ENCODE measurements around the gene TRAF2.
A peak's percentile ranks its signal among the peaks of the same experiment; 100 is the strongest.

TRAF2 gene

DNA sequence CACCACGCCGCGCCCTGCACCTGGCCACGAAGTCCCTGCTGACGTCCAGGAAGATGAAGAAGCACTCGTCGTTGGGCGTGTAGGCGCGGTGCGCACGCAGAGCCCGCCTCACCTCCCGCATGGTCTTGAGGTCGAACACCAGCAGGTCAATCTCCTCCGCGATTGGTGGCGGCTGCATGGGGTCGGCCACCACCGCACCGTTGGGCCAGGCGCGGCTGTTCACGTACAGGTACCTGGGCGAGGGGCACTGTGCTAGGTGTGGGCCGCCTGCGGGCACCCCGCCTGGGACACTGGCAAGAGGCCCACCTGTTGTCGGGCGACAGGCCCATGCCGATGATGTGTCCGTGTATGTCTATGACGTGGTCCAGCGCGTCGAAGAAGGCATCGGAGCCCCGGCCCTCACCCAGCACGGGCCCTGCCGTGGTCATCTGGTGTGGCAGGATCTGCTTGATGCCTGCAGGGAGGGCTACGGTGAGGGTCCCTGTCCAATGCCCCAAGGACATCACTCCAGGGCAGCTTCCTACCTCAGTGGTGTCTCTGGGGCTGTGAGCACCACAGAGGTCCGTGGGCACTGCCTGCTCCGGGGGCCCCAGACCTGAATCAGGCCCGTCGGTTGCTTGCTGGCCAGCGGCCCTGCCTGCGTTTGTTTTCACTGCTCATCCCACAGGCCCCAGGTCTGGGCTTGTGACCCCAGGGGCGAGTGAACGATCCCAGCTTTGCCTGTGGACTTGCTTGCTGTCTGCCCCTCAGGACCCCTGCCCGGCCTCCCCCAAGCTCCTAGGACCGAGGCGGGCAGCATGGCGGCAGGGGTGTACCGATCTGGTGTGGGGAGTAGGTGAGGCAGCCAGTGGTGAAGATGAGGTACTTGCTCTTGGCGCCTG is 55.2 kb downstream of the TRAF2 start:
- no peak for DNase-seq

GRCh38 chr9:136942112-136942880 is 56.0 kb downstream of the TRAF2 start:
- no peak for DNase-seq

DNA sequence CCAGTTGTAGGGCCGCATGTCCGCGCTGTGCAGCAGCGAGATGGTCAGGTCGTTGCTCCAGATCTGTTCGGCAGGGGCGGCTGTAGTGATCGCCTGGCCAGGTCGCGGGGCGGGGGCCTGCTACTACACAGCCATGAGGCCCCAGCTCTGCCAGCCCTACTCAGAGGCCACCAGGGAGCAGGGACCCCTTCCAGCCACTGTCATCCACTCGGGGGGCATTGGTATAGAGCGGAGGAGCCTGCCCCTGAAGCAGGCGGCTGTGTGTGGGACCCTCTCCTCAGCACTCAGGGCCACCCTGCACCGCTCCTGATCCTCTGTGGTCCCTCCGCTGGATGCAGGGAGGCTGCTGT is 56.5 kb downstream of the TRAF2 start:
- DNase-seq: no peak

DNA sequence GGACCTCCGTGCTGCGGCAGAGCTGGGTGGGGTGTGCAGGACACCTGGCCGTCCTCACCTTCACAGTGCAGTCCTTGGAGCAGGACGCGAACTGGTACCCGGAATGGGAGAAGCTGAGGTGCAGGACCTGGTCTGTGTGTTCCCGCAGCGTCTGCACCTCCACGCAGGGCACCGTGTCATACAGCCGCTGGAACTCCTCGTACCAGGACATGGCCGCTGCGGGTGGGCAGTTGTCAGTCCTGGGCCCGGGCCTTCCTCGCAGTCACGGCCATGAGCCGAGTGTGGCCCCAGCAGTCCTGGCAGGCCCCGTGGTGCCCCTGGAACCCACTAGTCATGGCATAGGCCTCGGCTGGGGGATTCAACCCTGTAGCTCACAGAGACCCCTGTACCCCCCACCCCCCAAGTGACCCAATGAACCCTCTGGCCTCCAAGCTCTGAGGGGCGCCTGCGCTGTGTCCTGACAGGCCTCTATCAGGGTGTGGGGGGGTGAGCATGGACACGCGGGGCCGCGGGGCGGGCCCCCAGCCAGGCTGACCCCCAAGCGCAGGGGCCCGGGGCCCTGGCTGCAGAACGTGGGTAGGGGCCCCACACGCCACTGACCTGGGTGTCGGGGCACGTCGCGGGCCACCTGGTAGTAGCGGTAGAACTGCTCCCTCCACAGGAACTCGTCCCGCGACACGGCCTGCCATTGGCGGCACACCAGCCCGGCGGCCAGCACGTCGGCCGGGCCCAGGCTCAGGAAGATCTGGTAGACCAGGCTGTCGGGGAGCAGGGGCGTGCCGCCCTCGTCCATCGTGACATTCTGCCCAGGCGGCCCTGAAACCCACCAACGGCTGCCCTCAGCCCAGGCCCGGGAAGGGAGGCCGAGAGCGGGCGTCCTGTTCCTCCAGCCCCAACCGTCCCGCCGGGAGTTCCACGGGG is 57.2 kb downstream of the TRAF2 start:
- DNase-seq: peak; percentile 11 to 33

- peak in 1 of 2 experiments; percentile 33 for DNase-seq
Measured at GRCh38 chr9:136944212-136944518, 57.8 kb downstream of the TRAF2 start.

DNA sequence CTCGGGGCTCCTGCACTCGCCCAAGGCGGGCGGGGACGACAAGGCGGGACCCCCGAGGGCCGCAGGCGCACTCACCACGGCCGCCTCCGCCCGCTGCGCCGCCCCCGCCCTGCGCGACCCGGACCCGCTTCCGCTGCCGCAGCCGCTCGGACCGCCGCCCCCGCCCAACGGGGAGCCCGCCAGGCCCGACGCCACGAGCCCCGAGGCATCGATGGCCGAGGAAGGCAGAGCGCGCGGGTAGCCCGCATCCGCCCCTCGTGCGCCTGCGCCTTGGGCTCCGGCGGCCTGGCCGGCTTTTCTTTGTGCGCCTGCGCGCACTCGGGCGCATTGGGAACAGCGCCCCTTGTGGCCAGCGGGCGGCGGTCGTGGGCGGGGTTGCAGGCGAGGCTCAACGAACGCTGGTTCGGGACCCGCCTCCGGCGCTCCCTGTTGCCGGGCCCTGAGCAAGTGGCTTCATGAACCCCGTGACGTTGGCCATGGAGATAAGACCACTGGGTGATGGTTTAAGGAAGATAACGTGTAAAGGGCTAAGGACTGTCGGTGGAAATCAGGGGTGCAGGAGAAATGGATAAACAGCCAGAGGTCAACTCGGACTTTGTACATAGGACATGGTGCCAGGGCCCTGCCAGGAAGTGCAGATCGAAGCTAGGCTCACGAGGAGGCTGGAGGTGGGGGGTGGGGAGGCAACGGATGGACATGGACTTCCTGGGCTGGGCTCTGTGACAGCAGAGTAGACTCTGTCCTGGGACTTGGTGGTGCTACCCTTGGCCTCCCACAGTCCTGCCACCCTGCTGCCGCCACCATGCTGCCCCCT is 58.4 kb downstream of the TRAF2 start, which contains the start of the genes C8G and FBXW5:
Gene C8G, plus strand, starts transcription at position 725 of the 814 bp plus-strand sequence. Its CDS starts 78 bp downstream, at position 803.
Gene FBXW5, minus strand, starts transcription at position 220 of the 814 bp plus-strand sequence. CDS start 655 bp downstream, outside the sequence.
- DNase-seq: peak; percentile 91 to 95

- DNase-seq: no peak
Measured at GRCh38 chr9:136945333-136946227, 59.3 kb downstream of the TRAF2 start.

DNA sequence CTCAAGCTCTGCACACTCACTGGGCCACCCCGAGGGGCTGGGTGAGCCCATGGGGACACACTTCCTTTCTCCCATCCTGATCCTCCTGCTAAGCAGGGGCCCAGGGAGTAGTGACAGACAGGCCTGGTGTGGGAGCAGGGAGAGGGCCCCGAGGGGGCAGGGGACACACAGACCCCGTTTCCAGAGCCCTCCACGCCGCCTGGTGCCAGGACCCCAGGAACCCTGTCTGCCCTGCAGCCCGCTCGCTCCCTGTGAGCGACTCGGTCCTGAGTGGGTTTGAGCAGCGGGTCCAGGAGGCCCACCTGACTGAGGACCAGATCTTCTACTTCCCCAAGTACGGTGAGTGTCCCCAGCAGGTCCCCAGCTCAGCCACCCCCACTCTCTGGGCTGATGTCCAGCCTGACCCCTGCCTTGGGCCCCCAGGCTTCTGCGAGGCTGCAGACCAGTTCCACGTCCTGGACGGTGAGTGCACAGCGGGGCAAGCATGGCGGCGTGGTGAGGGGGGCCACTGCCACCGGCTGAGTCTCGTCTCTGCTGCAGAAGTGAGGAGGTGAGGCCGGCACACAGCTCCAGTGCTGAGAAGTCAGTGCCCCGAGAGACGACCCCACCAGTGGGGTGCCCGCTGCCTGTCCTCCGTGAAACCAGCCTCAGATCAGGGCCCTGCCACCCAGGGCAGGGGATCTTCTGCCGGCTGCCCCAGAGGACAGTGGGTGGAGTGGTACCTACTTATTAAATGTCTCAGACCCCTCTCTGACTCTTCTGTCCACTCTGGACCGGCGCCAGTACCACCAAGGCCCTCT is 60.1 kb downstream of the TRAF2 start:
- DNase-seq: no peak

DNA sequence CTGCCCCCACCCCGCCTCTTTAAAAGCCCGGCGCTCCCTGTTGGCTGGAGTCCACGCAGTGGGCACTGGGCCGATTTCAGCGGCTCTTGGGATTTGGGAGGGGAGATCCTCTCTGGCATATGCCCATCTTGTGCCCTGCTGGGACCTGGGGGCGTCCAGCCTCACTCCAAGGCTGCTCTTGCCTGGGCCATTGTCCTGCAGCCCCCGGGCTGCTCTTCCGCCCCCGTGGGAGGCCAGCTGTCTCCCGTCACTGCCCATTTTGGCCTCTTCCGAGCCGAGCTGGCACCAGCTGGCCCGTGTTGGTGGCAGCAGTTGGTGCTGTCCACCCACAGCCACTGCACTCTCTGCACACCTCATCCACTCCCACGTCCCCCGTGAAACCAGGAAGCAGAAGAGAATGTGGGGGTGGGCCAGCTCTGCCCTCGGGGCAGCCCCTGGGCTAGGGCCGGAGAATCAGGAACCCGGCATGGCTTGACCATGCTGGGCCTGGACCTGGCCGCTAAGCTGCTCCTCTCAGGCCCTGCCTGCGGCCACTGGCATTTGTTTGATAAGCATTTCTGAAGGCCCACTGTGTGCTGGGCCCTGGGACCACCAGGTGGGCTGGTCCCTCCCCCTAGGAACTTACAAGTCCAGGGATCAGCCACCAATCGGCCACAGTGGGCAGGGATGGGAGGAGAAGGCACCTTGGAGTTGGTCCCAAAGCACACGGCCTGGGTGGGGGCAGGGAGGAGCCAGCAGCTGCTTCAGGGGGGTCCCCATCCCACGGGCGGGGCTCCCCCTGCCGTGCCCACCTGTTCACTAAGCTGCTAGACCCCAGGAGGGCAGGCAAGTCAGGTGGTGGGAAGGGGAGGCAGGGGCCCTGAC is 60.9 kb downstream of the TRAF2 start:
- DNase-seq: no peak

GRCh38 chr9:136947955-136948510 is 61.7 kb downstream of the TRAF2 start:
- no peak for DNase-seq

DNA sequence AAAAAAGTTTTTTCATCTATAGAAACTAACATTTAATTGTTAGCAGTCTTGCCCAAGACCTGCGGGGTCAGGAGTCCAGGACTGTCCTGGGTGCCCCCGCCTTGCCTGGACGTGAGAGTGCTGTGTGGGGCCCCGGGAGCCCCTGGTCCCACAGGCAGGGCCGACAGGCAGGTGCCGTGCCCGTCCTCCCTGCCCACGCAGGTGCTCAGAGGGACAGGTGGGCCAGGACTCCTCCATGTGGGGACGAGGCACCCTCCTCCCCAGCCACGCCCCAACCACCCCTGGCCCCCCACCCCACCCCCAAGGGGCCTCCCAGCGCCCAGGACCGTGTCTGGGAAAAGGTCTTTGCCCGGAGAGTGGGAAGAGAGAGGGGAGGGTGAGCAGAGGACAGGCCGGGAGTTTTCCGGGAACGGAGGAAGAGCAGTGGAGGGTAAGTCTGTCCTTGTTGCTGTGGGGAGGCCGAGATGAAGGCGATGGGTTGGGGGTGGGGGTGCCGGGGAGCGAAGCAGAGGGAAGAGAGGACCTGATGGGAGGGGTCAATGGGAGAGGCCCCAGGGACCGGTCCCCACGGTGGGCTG is 63.0 kb downstream of the TRAF2 start:
- DNase-seq: no peak

GRCh38 chr9:136949817-136950655 is 63.7 kb downstream of the TRAF2 start:
- DNase-seq: peak; percentile 94 to 96

GRCh38 chr9:136950656-136951276 is 64.5 kb downstream of the TRAF2 start:
- no peak for DNase-seq

DNA sequence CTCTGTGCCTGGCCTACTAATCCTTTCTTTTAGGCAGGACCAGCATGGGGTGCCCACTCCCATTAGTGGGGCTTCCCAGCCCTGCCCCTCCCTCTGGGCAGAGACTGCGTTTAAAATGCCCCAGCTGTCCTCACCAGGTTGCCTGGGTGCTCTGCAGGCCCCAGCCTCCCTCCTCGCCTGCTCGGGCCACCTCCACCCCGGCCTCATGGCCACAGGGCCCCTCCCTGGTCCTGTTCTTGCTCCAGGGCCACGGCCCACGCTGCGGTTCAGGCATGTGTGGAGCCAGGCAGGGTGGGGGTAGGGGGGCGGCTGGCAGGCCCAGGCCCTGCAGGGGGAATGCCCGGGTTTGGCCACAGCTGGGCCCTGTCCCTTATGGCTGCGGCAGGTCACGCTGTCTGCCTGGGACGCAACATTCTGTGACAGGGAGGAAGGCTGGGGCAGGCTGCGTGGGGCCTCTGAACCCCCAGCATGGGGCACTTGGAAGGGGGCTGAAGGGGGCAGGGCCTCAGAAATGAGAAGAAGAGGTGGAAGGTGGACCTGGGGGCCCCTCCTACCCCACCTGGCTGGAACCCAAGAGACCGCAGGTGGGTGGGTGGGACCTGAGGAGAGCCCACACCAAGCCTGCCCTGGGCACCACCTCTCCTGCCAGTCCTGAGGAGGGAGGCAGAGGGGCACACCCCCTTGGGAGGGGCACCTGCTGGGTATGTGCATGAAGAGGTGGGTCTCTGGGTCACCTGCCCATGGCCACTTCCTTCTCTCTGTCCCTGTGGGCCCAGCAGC is 65.4 kb downstream of the TRAF2 start, which contains the start of gene LCN12:
Gene LCN12, plus strand, starts transcription at position 733 of the 780 bp plus-strand sequence. CDS start 55 bp downstream, outside the sequence.
- DNase-seq: no peak

DNA sequence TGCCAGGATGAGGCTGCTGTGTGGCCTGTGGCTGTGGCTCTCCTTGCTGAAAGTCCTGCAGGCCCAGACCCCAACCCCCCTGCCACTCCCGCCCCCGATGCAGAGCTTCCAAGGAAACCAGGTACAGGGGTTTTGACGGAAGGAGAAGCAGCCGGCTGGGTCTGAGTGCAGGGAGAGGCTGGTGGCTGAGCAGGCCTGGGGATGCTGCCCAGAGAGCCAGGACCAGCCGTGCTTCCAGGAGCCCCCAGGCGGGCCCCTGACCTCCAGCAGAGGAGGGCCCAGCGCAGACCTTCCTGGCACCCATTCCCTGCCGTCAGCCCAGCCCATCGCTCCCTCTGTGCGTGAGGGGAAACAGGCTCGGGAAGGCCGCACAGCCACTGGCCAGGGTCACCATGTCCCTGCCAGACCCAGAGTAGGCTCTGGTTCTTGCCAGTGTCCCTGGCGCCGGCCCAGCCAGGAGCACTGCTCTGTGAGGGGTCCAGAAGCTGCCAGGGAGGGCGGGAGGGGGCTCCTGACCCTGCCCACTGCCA is 66.1 kb downstream of the TRAF2 start:
- DNase-seq: no peak

Data from stimulated activated CD4-positive, alpha-beta T cell treated with anti-CD3 and anti-CD28 coated beads, Interleukin-4, amount 100 ng/mL, for 4 hours (primary cell).